A549 (cell line): Measurements from ENCODE around the gene SPIRE1. TPM values are rescaled to one million over a fixed set of nuclear protein-coding genes. Genes with fewer than 3 reads are reported as not detected.

Source experiments
- ATAC-seq, 2 experiments: fragments of 200-7000 bp in 1 of 2; fragments of >200 bp in 1 of 2; cut with Nextera tagmentation in 1 of 2; cut with Tn5 transposase in 1 of 2; 3 replicates each; pipeline versions ENCODE4 v1.8.0 to v1.9.1; 2018 to 2020; ENCODE audit warnings: mild to moderate bottlenecking in 1 of 2, moderate library complexity in 1 of 2
- CTCF ChIA-PET: fragments of 300-600 bp; sonication (Branson Sonifier 250); formaldehyde crosslinking; extraction: SDS; loops from one replicate; lab custom pipeline; 2021; ENCODE audit warnings: antibody characterized with exemption, inconsistent platforms; lab: Yijun Ruan, JAX
- POLR2A ChIA-PET: fragments of 350-600 bp; formaldehyde crosslinking; extraction: SDS; loops from one replicate; lab custom pipeline; 2021; ENCODE audit warnings: antibody characterized with exemption, inconsistent platforms; lab: Yijun Ruan, JAX
- DNase-seq, 2 experiments: peaks; one replicate each; pipeline versions ENCODE4 v3.0.0 to v3.0.0-alpha.2; 2011 to 2016; ENCODE audit warnings: low read depth in 1 of 2, low spot score in 1 of 2
- FAIRE-seq: peaks from 2 replicates; lab custom pipeline; 2011; peaks lifted over from hg19 to GRCh38; lab: Jason Lieb, UNC
- H3K27ac ChIP-seq, 2 experiments: fragments of >200 bp; sonication (Bioruptor Twin); formaldehyde crosslinking; 3 replicates each; pipeline ENCODE4 v1.5.1; 2016 to 2017
- H3K4me1 ChIP-seq: fragments of >200 bp; sonication (Bioruptor Twin); formaldehyde crosslinking; 3 replicates; pipeline ENCODE4 v1.6.1; 2016
- H3K4me2 ChIP-seq: fragments of >200 bp; sonication (Bioruptor Twin); formaldehyde crosslinking; 3 replicates; pipeline ENCODE4 v1.6.1; 2016
- H3K4me3 ChIP-seq: fragments of >200 bp; sonication (Bioruptor Twin); formaldehyde crosslinking; 3 replicates; pipeline ENCODE4 v1.5.1; 2016
- H3K9me3 ChIP-seq: fragments of >200 bp; sonication (Bioruptor Twin); formaldehyde crosslinking; 3 replicates; pipeline ENCODE4 v1.6.1; 2016
- CBX2 ChIP-seq: fragments of 200-600 bp; sonication (generic); IDR thresholded peaks from 2 replicates; pipeline ENCODE4 v1.6.1; 2016; ENCODE audit warnings: low read depth, mild to moderate bottlenecking, borderline replicate concordance
- CEBPB ChIP-seq, 2 experiments: fragments of >200 bp in 1 of 2; sonication (Bioruptor Twin) in 1 of 2; formaldehyde crosslinking in 1 of 2; IDR thresholded peaks; 2 replicates each; pipeline ENCODE4 v1.6.1; 2012 to 2016
- CHD2 ChIP-seq: fragments of 150-350 bp; IDR thresholded peaks from 2 replicates; pipeline ENCODE4 v1.6.1; 2014; ENCODE audit warnings: low read length; ENCODE audit not compliant: partially characterized antibody
- CHD4 ChIP-seq: fragments of 200-600 bp; sonication (generic); IDR thresholded peaks from 2 replicates; pipeline ENCODE4 v1.6.1; 2016; ENCODE audit warnings: antibody characterized with exemption, mild to moderate bottlenecking, borderline replicate concordance
- EHF ChIP-seq: fragments of 250-450 bp; sonication (Bioruptor Pico); IDR thresholded peaks from 2 replicates; pipeline ENCODE4 v1.5.0; 2020; ENCODE audit warnings: mild to moderate bottlenecking
- EHMT2 ChIP-seq: fragments of 200-600 bp; sonication (generic); IDR thresholded peaks from 2 replicates; pipeline ENCODE4 v1.6.1; 2016; ENCODE audit warnings: antibody characterized with exemption, low read depth, mild to moderate bottlenecking, moderate library complexity
- ESRRA ChIP-seq: fragments of 150-350 bp; IDR thresholded peaks from 2 replicates; pipeline ENCODE4 v1.6.1; 2014; ENCODE audit warnings: mild to moderate bottlenecking, low read length, borderline replicate concordance
- FOSL2 ChIP-seq, 2 experiments: fragments of 450-650 bp in 1 of 2; fragments of >200 bp in 1 of 2; sonication (Bioruptor Twin) in 1 of 2; formaldehyde crosslinking; IDR thresholded peaks; 2 replicates each; pipeline versions ENCODE4 v1.5.0 to v1.6.1; 2016 to 2020; ENCODE audit warnings: mild to moderate bottlenecking in 1 of 2, moderate library complexity in 1 of 2
- FOXS1 ChIP-seq: fragments of 250-450 bp; sonication (Bioruptor Pico); IDR thresholded peaks from 2 replicates; pipeline ENCODE4 v1.5.0; 2020; ENCODE audit warnings: mild to moderate bottlenecking, moderate library complexity
- HOXA7 ChIP-seq: fragments of 250-450 bp; sonication (Bioruptor Pico); IDR thresholded peaks from 2 replicates; pipeline ENCODE4 v1.5.0; 2020; ENCODE audit warnings: mild to moderate bottlenecking, moderate library complexity
- HOXB5 ChIP-seq: fragments of 250-450 bp; sonication (Bioruptor Pico); IDR thresholded peaks from 2 replicates; pipeline ENCODE4 v1.5.0; 2020; ENCODE audit warnings: mild to moderate bottlenecking, moderate library complexity
- JUN ChIP-seq, 2 experiments: fragments of >200 bp; sonication (Bioruptor Twin); formaldehyde crosslinking; IDR thresholded peaks; 2 replicates in 1 of 2; 3 replicates in 1 of 2; pipeline ENCODE4 v1.6.1; 2016 to 2017
- MAZ ChIP-seq: fragments of 150-350 bp; IDR thresholded peaks from 2 replicates; pipeline ENCODE4 v1.6.1; 2014; ENCODE audit warnings: antibody characterized with exemption, low read depth, low read length, borderline replicate concordance
- PHF8 ChIP-seq: fragments of 200-600 bp; sonication (generic); IDR thresholded peaks from 2 replicates; pipeline ENCODE4 v1.6.1; 2016; ENCODE audit warnings: low read depth, mild to moderate bottlenecking, antibody characterized with exemption, moderate library complexity, borderline replicate concordance
- POLR2A ChIP-seq: IDR thresholded peaks from 2 replicates; pipeline ENCODE4 v1.6.1; 2012; ENCODE audit warnings: mild to moderate bottlenecking, low read length
- RCOR1 ChIP-seq: fragments of 150-350 bp; IDR thresholded peaks from 2 replicates; pipeline ENCODE4 v1.6.1; 2014; ENCODE audit warnings: antibody characterized with exemption, low read length, low read depth
- SMC3 ChIP-seq: fragments of >200 bp; sonication (Bioruptor Twin); formaldehyde crosslinking; IDR thresholded peaks from 3 replicates; pipeline ENCODE4 v1.6.1; 2018; ENCODE audit warnings: inconsistent platforms
- ZFP36 ChIP-seq: fragments of 450-650 bp; IDR thresholded peaks from 2 replicates; pipeline ENCODE4 v1.6.1; 2014; ENCODE audit warnings: borderline replicate concordance; ENCODE audit not compliant: partially characterized antibody
- WGBS: methylation state at CpG from one replicate; pipeline ENCODE4 v1.1.6; 2017; ENCODE audit errors: missing lambda C conversion rate; 5-methylcytosine and 5-hydroxymethylcytosine counted together
- polyA plus RNA-seq, 4 experiments: library from polyadenylated mRNA; depleted of rRNA in 3 of 4; stranded (reverse); fragments of >200 nt; fragmentation: RNase III in 1 of 4; extraction: RNeasy Plus Mini Kit Qiagen cat#74134 plus additional on column Dnase treatment in 1 of 4; gene quantifications; 2 replicates in 3 of 4; 3 replicates in 1 of 4; pipeline ENCODE4 v1.2.3, GENCODE V29; 2011 to 2017
- TF ChIP-seq, protein P1 (sequence below): fragments of 450-650 bp; IDR thresholded peaks from 2 replicates; pipeline ENCODE4 v1.6.1; 2014; ENCODE audit warnings: antibody characterized with exemption
- TF ChIP-seq, protein P2 (sequence below): fragments of >200 bp; sonication (Bioruptor Twin); formaldehyde crosslinking; IDR thresholded peaks from 3 replicates; pipeline ENCODE4 v1.5.1; 2016
- TF ChIP-seq, protein P3 (sequence below): fragments of 250-450 bp; sonication (Bioruptor Pico); IDR thresholded peaks from 2 replicates; pipeline ENCODE4 v1.5.0; 2020; ENCODE audit warnings: low read depth, mild to moderate bottlenecking, moderate library complexity
- TF ChIP-seq, protein P4 (sequence below): fragments of 250-450 bp; sonication (Bioruptor Pico); IDR thresholded peaks from 2 replicates; pipeline ENCODE4 v1.5.0; 2021; ENCODE audit warnings: mild to moderate bottlenecking, moderate library complexity, borderline replicate concordance
- TF ChIP-seq, protein P5 (sequence below): fragments of 150-350 bp; IDR thresholded peaks from 2 replicates; pipeline ENCODE4 v1.6.1; 2014; ENCODE audit warnings: low read depth, mild to moderate bottlenecking, low read length

SPIRE1 gene
- polyA plus RNA-seq, 2 of the 4 experiments (the other 2 are of a cell fraction): 8.3 to 29.4 TPM

DNA sequence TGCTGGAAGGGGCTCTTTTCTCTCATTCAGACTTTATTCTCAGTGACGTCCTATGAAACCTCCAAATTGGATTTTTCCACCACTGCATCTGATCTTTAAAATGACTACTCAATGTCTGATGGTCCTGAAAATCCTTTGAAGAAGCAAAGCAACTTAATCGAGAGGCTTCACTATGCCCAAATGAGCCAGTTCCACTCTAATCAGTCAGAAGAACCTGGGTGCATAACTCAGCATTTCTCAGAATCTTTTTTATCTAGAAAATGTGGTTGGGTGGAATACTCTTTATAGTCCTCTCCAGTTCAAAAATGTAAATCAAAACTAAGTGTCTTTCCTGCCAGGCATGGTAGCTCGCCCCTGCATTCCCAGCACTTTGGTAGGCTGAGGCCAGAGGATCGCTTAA lies 189.5 kb downstream of the SPIRE1 start (continued):
- no peak for TF ChIP-seq FOSL2 (IDR thresholded peaks at IDR 0.05)
- TF ChIP-seq FOSL2 (CRISPR knock-in tag; IDR thresholded peaks at IDR 0.05): no peak
- no peak for TF ChIP-seq MAZ
- TF ChIP-seq, protein P1, sequence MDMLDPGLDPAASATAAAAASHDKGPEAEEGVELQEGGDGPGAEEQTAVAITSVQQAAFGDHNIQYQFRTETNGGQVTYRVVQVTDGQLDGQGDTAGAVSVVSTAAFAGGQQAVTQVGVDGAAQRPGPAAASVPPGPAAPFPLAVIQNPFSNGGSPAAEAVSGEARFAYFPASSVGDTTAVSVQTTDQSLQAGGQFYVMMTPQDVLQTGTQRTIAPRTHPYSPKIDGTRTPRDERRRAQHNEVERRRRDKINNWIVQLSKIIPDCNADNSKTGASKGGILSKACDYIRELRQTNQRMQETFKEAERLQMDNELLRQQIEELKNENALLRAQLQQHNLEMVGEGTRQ: no peak
- TF ChIP-seq, all 56 proteins: peak for 0

GRCh38 chr18:12464731-12465130 lies 193.2 kb downstream of the SPIRE1 start:
- 88% methylated on average over 9 of the region's 9 CpGs for WGBS
- Histone ChIP-seq H3K27ac (no peak overlapping the region), H3K4me2 (no peak overlapping the region)
- CTCF ChIA-PET: no interaction called here
- TF ChIP-seq CBX2 (no peak), ESRRA (no peak), PHF8 (no peak), HOXA7 (CRISPR knock-in tag) (no peak), JUN (IDR thresholded peaks at IDR 0.05) (no peak), EHMT2 (no peak), CHD2 (no peak), CEBPB (IDR thresholded peaks at IDR 0.05) (no peak), HOXB5 (CRISPR knock-in tag) (no peak), SMC3 (no peak), POLR2A (no peak), CHD4 (no peak), FOXS1 (CRISPR knock-in tag) (no peak), RCOR1 (no peak), ZFP36 (no peak), EHF (no peak)
- TF ChIP-seq, protein P2, sequence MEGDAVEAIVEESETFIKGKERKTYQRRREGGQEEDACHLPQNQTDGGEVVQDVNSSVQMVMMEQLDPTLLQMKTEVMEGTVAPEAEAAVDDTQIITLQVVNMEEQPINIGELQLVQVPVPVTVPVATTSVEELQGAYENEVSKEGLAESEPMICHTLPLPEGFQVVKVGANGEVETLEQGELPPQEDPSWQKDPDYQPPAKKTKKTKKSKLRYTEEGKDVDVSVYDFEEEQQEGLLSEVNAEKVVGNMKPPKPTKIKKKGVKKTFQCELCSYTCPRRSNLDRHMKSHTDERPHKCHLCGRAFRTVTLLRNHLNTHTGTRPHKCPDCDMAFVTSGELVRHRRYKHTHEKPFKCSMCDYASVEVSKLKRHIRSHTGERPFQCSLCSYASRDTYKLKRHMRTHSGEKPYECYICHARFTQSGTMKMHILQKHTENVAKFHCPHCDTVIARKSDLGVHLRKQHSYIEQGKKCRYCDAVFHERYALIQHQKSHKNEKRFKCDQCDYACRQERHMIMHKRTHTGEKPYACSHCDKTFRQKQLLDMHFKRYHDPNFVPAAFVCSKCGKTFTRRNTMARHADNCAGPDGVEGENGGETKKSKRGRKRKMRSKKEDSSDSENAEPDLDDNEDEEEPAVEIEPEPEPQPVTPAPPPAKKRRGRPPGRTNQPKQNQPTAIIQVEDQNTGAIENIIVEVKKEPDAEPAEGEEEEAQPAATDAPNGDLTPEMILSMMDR: no peak
- TF ChIP-seq, protein P3, sequence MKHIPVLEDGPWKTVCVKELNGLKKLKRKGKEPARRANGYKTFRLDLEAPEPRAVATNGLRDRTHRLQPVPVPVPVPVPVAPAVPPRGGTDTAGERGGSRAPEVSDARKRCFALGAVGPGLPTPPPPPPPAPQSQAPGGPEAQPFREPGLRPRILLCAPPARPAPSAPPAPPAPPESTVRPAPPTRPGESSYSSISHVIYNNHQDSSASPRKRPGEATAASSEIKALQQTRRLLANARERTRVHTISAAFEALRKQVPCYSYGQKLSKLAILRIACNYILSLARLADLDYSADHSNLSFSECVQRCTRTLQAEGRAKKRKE (CRISPR knock-in tag): no peak
- TF ChIP-seq, protein P4, sequence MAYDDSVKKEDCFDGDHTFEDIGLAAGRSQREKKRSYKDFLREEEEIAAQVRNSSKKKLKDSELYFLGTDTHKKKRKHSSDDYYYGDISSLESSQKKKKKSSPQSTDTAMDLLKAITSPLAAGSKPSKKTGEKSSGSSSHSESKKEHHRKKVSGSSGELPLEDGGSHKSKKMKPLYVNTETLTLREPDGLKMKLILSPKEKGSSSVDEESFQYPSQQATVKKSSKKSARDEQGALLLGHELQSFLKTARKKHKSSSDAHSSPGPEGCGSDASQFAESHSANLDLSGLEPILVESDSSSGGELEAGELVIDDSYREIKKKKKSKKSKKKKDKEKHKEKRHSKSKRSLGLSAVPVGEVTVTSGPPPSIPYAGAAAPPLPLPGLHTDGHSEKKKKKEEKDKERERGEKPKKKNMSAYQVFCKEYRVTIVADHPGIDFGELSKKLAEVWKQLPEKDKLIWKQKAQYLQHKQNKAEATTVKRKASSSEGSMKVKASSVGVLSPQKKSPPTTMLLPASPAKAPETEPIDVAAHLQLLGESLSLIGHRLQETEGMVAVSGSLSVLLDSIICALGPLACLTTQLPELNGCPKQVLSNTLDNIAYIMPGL (CRISPR knock-in tag): no peak
- TF ChIP-seq, protein P5, sequence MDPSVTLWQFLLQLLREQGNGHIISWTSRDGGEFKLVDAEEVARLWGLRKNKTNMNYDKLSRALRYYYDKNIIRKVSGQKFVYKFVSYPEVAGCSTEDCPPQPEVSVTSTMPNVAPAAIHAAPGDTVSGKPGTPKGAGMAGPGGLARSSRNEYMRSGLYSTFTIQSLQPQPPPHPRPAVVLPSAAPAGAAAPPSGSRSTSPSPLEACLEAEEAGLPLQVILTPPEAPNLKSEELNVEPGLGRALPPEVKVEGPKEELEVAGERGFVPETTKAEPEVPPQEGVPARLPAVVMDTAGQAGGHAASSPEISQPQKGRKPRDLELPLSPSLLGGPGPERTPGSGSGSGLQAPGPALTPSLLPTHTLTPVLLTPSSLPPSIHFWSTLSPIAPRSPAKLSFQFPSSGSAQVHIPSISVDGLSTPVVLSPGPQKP: no peak
- TF ChIP-seq, all 56 proteins: peak for 0
- POLR2A ChIA-PET: no interaction called here
- no peak overlapping the region for H3K4me3 ChIP-seq
- FAIRE-seq (no peak), ATAC-seq (no peak), DNase-seq (no peak)
- no peaks in the 10 kb centered on the region for H3K4me1 ChIP-seq
- H3K9me3 ChIP-seq: no peaks in the 10 kb centered on the region
